C4-2B (cell line): ENCODE results near the gene CRISPLD2.

Source experiments
- H3K27ac ChIP-seq: fragments of 450-650 bp; 2 replicates; pipeline ENCODE4 v1.5.1; 2017
- CTCF ChIP-seq: fragments of 450-650 bp; conservative IDR thresholded peaks from 2 replicates; pipeline ENCODE4 v1.5.1; 2017; ENCODE audit warnings: mild to moderate bottlenecking
- ZFX ChIP-seq: fragments of 450-650 bp; IDR thresholded peaks from 2 replicates; pipeline ENCODE4 v1.6.1; 2017

The CRISPLD2 gene

DNA sequence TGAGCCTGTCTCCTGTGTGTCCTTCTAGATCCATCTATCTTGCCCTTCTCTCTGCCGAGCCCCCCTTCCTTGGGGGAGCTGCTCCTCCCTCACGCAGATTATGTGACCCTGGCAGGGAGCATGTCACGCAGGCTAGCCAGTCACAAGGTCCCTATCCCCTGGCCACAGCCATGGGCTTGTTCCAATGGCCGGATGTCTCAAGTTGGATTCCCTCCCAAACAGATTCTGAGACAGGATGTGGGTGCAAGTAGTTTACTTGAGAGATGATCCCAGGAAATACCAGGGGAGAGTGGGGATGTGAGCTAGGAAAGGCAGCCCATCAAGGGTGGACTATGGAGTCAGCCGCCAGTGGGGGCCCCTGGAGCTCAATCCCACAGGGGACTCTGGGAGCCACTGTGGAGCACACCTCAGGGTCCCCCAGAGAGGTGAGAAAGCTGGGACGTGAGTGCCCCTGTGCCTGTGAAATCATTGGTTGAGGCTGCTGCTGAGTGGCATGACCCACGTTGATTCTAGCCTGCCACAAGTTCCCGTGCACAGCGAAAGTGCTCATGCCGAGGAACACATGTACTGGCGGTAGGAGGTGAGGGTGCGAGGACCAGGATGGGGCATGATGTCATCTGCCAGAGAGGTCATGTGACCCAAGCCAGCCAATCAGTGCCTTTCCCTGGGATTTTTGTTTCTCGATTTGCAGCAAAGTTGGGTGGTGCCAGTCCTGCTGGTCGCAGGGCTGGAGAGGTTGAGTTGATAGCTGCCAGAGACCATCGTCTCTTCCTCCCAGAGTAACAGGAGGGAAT lies 6.4 kb upstream of the CRISPLD2 start:
- TF ChIP-seq ZFX (no peak), CTCF (no peak)

DNA sequence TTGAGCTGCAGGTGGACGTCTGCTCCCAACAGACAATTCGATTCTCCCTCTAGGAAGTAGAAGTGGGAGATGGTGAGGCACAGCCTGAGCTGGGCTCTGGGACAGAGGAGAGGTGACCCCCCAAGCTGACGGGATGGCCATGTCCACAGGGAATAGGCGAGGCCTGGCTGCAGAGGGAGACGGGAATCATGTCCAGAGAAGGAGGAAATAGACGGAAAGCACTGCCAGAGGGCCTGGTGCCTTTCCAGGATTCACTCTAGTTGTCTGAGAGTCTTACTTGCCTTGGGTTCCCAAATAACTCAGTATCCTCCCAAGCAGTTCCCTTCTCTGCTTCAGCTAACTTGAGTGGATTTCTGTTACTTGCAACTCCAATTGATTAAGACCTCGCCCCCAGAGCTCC lies 4.3 kb upstream of the CRISPLD2 start:
- H3K27ac ChIP-seq = no peak overlapping the region
- TF ChIP-seq CTCF (no peak), ZFX (no peak)

More for the DNA sequence above, 6.4 kb upstream of the CRISPLD2 start:
- H3K27ac ChIP-seq = no peak overlapping the region

DNA sequence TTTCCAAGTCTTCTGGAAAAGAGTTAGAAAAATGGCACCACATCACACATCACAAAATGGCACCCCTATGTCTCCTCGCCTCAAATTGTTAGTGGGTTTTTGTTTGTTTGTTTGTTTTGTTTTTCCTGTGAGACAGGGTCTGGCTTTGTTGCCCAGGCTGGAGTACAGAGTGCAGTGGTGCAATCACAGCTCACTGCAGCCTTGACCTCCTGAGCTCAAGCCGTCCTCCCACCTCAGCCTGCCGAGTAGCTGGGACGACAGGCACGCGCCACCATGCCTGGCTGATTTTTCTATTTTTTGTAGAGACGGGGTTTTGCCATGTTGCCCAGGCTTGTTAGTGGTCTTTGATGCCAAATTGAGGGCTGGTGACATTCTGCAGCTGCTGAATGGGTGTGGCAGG lies 3.8 kb upstream of the CRISPLD2 start:
- TF ChIP-seq CTCF = no peak
- no peak for TF ChIP-seq ZFX
- H3K27ac ChIP-seq = no peak overlapping the region

DNA sequence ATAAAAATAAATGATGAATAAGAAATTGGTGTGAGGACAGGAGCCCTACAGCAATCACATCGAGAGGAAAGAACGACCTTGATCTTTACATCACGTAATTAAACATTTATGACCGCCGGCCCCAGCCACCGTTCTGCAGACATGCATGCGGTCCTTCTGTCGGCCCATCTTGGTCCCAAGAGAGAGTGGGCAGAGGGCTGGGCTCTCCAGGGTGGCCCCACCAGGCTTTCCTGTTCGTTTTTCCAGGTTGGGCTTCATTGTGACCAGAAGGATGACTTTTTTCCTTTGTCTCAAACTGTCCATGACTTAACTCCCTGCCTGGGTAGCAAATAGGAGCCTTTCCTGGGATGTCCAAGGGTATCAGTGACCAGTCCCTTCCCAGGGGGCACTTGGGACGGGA lies 3.3 kb upstream of the CRISPLD2 start:
- TF ChIP-seq ZFX (no peak), CTCF (no peak)
- no peak overlapping the region for H3K27ac ChIP-seq

DNA sequence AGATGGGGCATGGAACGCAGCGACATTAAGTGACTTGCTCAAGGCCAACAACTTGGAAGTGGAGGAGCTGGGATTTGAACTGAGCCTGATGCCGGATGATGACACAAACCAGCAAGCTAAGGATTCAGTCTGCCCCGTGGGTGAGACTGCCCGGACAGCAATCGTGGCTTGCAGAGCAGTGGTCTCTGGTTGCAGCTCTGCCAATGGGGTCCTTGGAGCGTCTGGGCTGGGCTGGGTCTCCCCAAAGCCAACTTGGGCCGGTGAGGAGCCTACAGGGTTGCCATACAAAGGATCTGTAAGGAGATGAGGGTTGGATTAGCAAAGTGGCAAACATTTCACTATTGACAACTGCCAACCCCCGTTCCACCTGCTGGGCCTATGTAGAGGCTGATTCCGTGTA lies 2.6 kb upstream of the CRISPLD2 start:
- TF ChIP-seq CTCF = no peak
- TF ChIP-seq ZFX = no peak
- no peak overlapping the region for H3K27ac ChIP-seq

GRCh38 chr16:84817613-84818012 lies 2.2 kb upstream of the CRISPLD2 start:
- TF ChIP-seq CTCF (no peak), ZFX (no peak)
- H3K27ac ChIP-seq = no peak overlapping the region

GRCh38 chr16:84818133-84818532 lies 1.7 kb upstream of the CRISPLD2 start:
- no peak for TF ChIP-seq ZFX
- no peak overlapping the region for H3K27ac ChIP-seq
